OCI-LY3 (cell line): ENCODE measurements around the gene TMEM178B.
"Not testable (repeated sequence)": the region's sequence is repeated elsewhere in the genome, so short reads cannot be mapped to it uniquely, and the experiment has no call there.

Experiments
- H2AFZ ChIP-seq: fragments of 200-600, 300-600 bp; shearing (Covaris generic); 2 replicates; pipeline ENCODE4 v1.6.0; 2014; ENCODE audit warnings: antibody characterized with exemption, low read depth, low read length
- H3K27ac ChIP-seq: fragments of 200-600, 300-600 bp; sonication (generic); 2 replicates; pipeline ENCODE4 v1.5.1; 2014; ENCODE audit warnings: mild to moderate bottlenecking, low read length, moderate library complexity, mixed read lengths
- H3K27me3 ChIP-seq: fragments of 200-600, 300-600 bp; sonication (generic); 2 replicates; pipeline ENCODE4 v1.6.1; 2014; ENCODE audit warnings: low read depth, low read length, mixed read lengths
- H3K36me3 ChIP-seq: fragments of 200-600, 300-600 bp; sonication (generic); replicated peaks from 2 replicates; pipeline ENCODE3; 2014; ENCODE audit warnings: low read depth, low read length, mixed read lengths
- H3K4me1 ChIP-seq: fragments of 300-600, 200-600 bp; sonication (generic); 2 replicates; pipeline ENCODE4 v1.6.1; 2014; ENCODE audit warnings: low read length, mixed read lengths
- H3K4me2 ChIP-seq: fragments of 200-600, 300-600 bp; sonication (generic); 2 replicates; pipeline ENCODE4 v1.6.1; 2014; ENCODE audit warnings: low read length, mixed read lengths
- H3K4me3 ChIP-seq: fragments of 300-600, 200-600 bp; sonication (generic); 2 replicates; pipeline ENCODE4 v1.5.1; 2014; ENCODE audit warnings: antibody characterized with exemption, mild to moderate bottlenecking, low read length, moderate library complexity
- H3K79me2 ChIP-seq: fragments of 300-600, 200-600 bp; shearing (Covaris generic); 2 replicates; pipeline ENCODE4 v1.6.1; 2014; ENCODE audit warnings: mild to moderate bottlenecking, low read length, mixed read lengths
- H3K9ac ChIP-seq: fragments of 300-600, 200-600 bp; shearing (Covaris generic); 2 replicates; pipeline ENCODE4 v1.6.0; 2014; ENCODE audit warnings: mild to moderate bottlenecking, low read length, moderate library complexity
- H3K9me3 ChIP-seq: fragments of 200-600, 300-600 bp; shearing (Covaris generic); 2 replicates; pipeline ENCODE4 v1.6.1; 2014; ENCODE audit warnings: low read length, mixed read lengths; ENCODE audit not compliant: insufficient read depth
- H4K20me1 ChIP-seq: fragments of 200-600, 300-600 bp; sonication (generic); 2 replicates; pipeline ENCODE4 v1.6.1; 2016; ENCODE audit warnings: low read length, mixed read lengths; ENCODE audit not compliant: insufficient read depth
- CTCF ChIP-seq: fragments of 200-600, 300-600 bp; sonication (generic); IDR thresholded peaks from 2 replicates; pipeline ENCODE4 v1.5.1; 2014; ENCODE audit warnings: antibody characterized with exemption, low read length, low read depth
- EZH2phosphoT487 ChIP-seq: fragments of 200-600 bp; shearing (Covaris generic); IDR thresholded peaks from 2 replicates; pipeline ENCODE4 v1.6.1; 2018; ENCODE audit warnings: antibody characterized with exemption, mixed run types, low read depth

TMEM178B gene

GRCh38 chr7:141381794-141382427, 308.0 kb downstream of the TMEM178B start:
- H3K4me1 ChIP-seq = no peaks in the 10 kb centered on the region
- no peaks in the 10 kb centered on the region for H3K9me3 ChIP-seq
- no peaks in the 10 kb centered on the region for H3K36me3 ChIP-seq
- no peaks in the 10 kb centered on the region for H4K20me1 ChIP-seq
- no peaks in the 10 kb centered on the region for H3K79me2 ChIP-seq
- no peak overlapping the region for H3K4me3 ChIP-seq
- no peak overlapping the region for H3K4me2 ChIP-seq
- H3K27me3 ChIP-seq = no peaks in the 10 kb centered on the region
- TF ChIP-seq EZH2phosphoT487 = no peak
- no peak for TF ChIP-seq CTCF
- no peak overlapping the region for H3K27ac ChIP-seq
- H3K9ac ChIP-seq = no peak overlapping the region
- no peak overlapping the region for H2AFZ ChIP-seq

- not testable (repeated sequence) for H4K20me1 ChIP-seq, H3K4me3 ChIP-seq, H3K27ac ChIP-seq, H3K79me2 ChIP-seq, H3K9me3 ChIP-seq, H3K4me1 ChIP-seq, H3K27me3 ChIP-seq, H3K9ac ChIP-seq, H3K4me2 ChIP-seq, H3K36me3 ChIP-seq, H2AFZ ChIP-seq
Measured at GRCh38 chr7:141383356-141383755, 309.5 kb downstream of the TMEM178B start.

GRCh38 chr7:141386881-141387280, 313.0 kb downstream of the TMEM178B start:
- H2AFZ ChIP-seq = no peak overlapping the region
- no peaks in the 10 kb centered on the region for H3K27me3 ChIP-seq
- no peaks in the 10 kb centered on the region for H3K9me3 ChIP-seq
- H4K20me1 ChIP-seq = no peaks in the 10 kb centered on the region
- no peak overlapping the region for H3K9ac ChIP-seq
- no peaks in the 10 kb centered on the region for H3K79me2 ChIP-seq
- TF ChIP-seq EZH2phosphoT487 = no peak
- no peak for TF ChIP-seq CTCF
- H3K4me2 ChIP-seq = no peak overlapping the region
- H3K4me3 ChIP-seq = no peak overlapping the region
- no peaks in the 10 kb centered on the region for H3K4me1 ChIP-seq
- H3K27ac ChIP-seq = no peak overlapping the region
- H3K36me3 ChIP-seq = no peaks in the 10 kb centered on the region

GRCh38 chr7:141387521-141388217, 313.8 kb downstream of the TMEM178B start:
- Histone ChIP-seq H3K9me3 (no peaks in the 10 kb centered on the region), H3K4me2 (no peak overlapping the region), H3K27ac (no peak overlapping the region), H3K4me3 (no peak overlapping the region), H3K4me1 (no peaks in the 10 kb centered on the region), H3K79me2 (no peaks in the 10 kb centered on the region), H4K20me1 (no peaks in the 10 kb centered on the region), H3K27me3 (no peaks in the 10 kb centered on the region), H3K36me3 (no peaks in the 10 kb centered on the region), H2AFZ (no peak overlapping the region), H3K9ac (no peak overlapping the region)
- TF ChIP-seq EZH2phosphoT487 (no peak), CTCF (no peak)
